T-helper 1 cell treated with Interleukin-12 subunit alpha and Interleukin-12 subunit beta and Interleukin-4 antibody, amounts not matched to agents 30 μg/mL and 1 μg/mL, for 36 hours (primary cell): ENCODE measurements around the gene ENAH.

Experiments used
- H3K27ac Mint-ChIP-seq: one replicate; pipeline ENCODE4 v1.8.0; 2021; ENCODE audit warnings: mild to moderate bottlenecking, mixed read lengths
- H3K27me3 Mint-ChIP-seq: one replicate; pipeline ENCODE4 v1.8.0; 2021; ENCODE audit warnings: low read depth, mixed read lengths
- H3K36me3 Mint-ChIP-seq: one replicate; pipeline ENCODE4 v1.8.0; 2021; ENCODE audit warnings: low read depth, mixed read lengths
- H3K4me1 Mint-ChIP-seq: one replicate; pipeline ENCODE4 v1.8.0; 2021; ENCODE audit warnings: low read depth, mixed read lengths
- H3K4me3 Mint-ChIP-seq: one replicate; pipeline ENCODE4 v1.8.0; 2021; ENCODE audit warnings: mild to moderate bottlenecking, moderate library complexity, mixed read lengths
- H3K9me3 Mint-ChIP-seq: one replicate; pipeline ENCODE4 v1.8.0; 2021; ENCODE audit warnings: mixed read lengths

The ENAH gene

GRCh38 chr1:225450491-225451191, 202.3 kb downstream of the ENAH start:
- peaks cover 3% of the 10 kb centered on the region for H3K36me3 Mint-ChIP-seq
- H3K4me3 Mint-ChIP-seq: no peak overlapping the region
- no peaks in the 10 kb centered on the region for H3K27me3 Mint-ChIP-seq
- H3K9me3 Mint-ChIP-seq: no peaks in the 10 kb centered on the region
- H3K4me1 Mint-ChIP-seq: peaks cover 50% of the 10 kb centered on the region
- H3K27ac Mint-ChIP-seq: peak overlapping the region; percentile 64

- H3K4me1 Mint-ChIP-seq: peaks cover 55% of the 10 kb centered on the region
- H3K27me3 Mint-ChIP-seq: no peaks in the 10 kb centered on the region
- peaks cover 3% of the 10 kb centered on the region for H3K36me3 Mint-ChIP-seq
- H3K4me3 Mint-ChIP-seq: no peak overlapping the region
- H3K27ac Mint-ChIP-seq: no peak overlapping the region
- H3K9me3 Mint-ChIP-seq: no peaks in the 10 kb centered on the region
Measured at GRCh38 chr1:225449774-225450173, 203.1 kb downstream of the ENAH start.

GRCh38 chr1:225449261-225449660, 203.7 kb downstream of the ENAH start:
- Mint-ChIP-seq H3K36me3 (peaks cover 4% of the 10 kb centered on the region), H3K27me3 (no peaks in the 10 kb centered on the region), H3K4me1 (peaks cover 57% of the 10 kb centered on the region)

GRCh38 chr1:225448146-225448805, 204.6 kb downstream of the ENAH start:
- Mint-ChIP-seq H3K4me1 (peaks cover 54% of the 10 kb centered on the region), H3K4me3 (no peak overlapping the region), H3K9me3 (no peaks in the 10 kb centered on the region), H3K27ac (no peak overlapping the region), H3K36me3 (peaks cover 4% of the 10 kb centered on the region), H3K27me3 (no peaks in the 10 kb centered on the region)

More at GRCh38 chr1:225449261-225449660, 203.7 kb downstream of the ENAH start:
- Mint-ChIP-seq H3K4me3 (no peak overlapping the region), H3K9me3 (no peaks in the 10 kb centered on the region), H3K27ac (peak overlapping the region; percentile 50)

GRCh38 chr1:225447650-225448089, 205.3 kb downstream of the ENAH start:
- H3K4me3 Mint-ChIP-seq: no peak overlapping the region
- peaks cover 59% of the 10 kb centered on the region for H3K4me1 Mint-ChIP-seq
- H3K36me3 Mint-ChIP-seq: peaks cover 4% of the 10 kb centered on the region
- peak overlapping the region; percentile 55 for H3K27ac Mint-ChIP-seq
- H3K27me3 Mint-ChIP-seq: no peaks in the 10 kb centered on the region
- H3K9me3 Mint-ChIP-seq: no peaks in the 10 kb centered on the region

GRCh38 chr1:225446981-225447615, 205.8 kb downstream of the ENAH start:
- H3K27ac Mint-ChIP-seq: no peak overlapping the region
- H3K4me1 Mint-ChIP-seq: peaks cover 64% of the 10 kb centered on the region

GRCh38 chr1:225446595-225446960, 206.3 kb downstream of the ENAH start:
- Mint-ChIP-seq H3K27ac (no peak overlapping the region), H3K36me3 (peaks cover 4% of the 10 kb centered on the region), H3K4me3 (no peak overlapping the region), H3K9me3 (no peaks in the 10 kb centered on the region), H3K27me3 (no peaks in the 10 kb centered on the region), H3K4me1 (peaks cover 68% of the 10 kb centered on the region)

More at GRCh38 chr1:225446981-225447615, 205.8 kb downstream of the ENAH start:
- no peaks in the 10 kb centered on the region for H3K9me3 Mint-ChIP-seq
- H3K4me3 Mint-ChIP-seq: no peak overlapping the region
- H3K36me3 Mint-ChIP-seq: peaks cover 4% of the 10 kb centered on the region
- H3K27me3 Mint-ChIP-seq: no peaks in the 10 kb centered on the region

- peaks cover 4% of the 10 kb centered on the region for H3K36me3 Mint-ChIP-seq
- H3K4me1 Mint-ChIP-seq: peaks cover 71% of the 10 kb centered on the region
- H3K4me3 Mint-ChIP-seq: peak overlapping the region; percentile 63
- peak overlapping the region; percentile 89 for H3K27ac Mint-ChIP-seq
- no peaks in the 10 kb centered on the region for H3K27me3 Mint-ChIP-seq
- no peaks in the 10 kb centered on the region for H3K9me3 Mint-ChIP-seq
Measured at GRCh38 chr1:225445639-225446594, 207.0 kb downstream of the ENAH start.

GRCh38 chr1:225442123-225442505, 210.8 kb downstream of the ENAH start:
- peak overlapping the region; percentile 81 for H3K27ac Mint-ChIP-seq
- peaks cover 4% of the 10 kb centered on the region for H3K36me3 Mint-ChIP-seq
- no peaks in the 10 kb centered on the region for H3K27me3 Mint-ChIP-seq
- peak overlapping the region; percentile 71 for H3K4me3 Mint-ChIP-seq
- peaks cover 58% of the 10 kb centered on the region for H3K4me1 Mint-ChIP-seq
- no peaks in the 10 kb centered on the region for H3K9me3 Mint-ChIP-seq

GRCh38 chr1:225441314-225442122, 211.4 kb downstream of the ENAH start:
- Mint-ChIP-seq H3K27me3 (no peaks in the 10 kb centered on the region), H3K9me3 (no peaks in the 10 kb centered on the region), H3K36me3 (peaks cover 4% of the 10 kb centered on the region), H3K27ac (peak overlapping the region; percentile 81), H3K4me3 (peak overlapping the region; percentile 71), H3K4me1 (peaks cover 60% of the 10 kb centered on the region)

- Mint-ChIP-seq H3K27me3 (no peaks in the 10 kb centered on the region), H3K4me1 (peaks cover 58% of the 10 kb centered on the region), H3K9me3 (no peaks in the 10 kb centered on the region), H3K27ac (peak overlapping the region; percentile 0), H3K4me3 (no peak overlapping the region), H3K36me3 (peaks cover 4% of the 10 kb centered on the region)
Measured at GRCh38 chr1:225440380-225441221, 212.3 kb downstream of the ENAH start.

GRCh38 chr1:225437710-225438437, 215.0 kb downstream of the ENAH start:
- Mint-ChIP-seq H3K9me3 (no peaks in the 10 kb centered on the region), H3K4me1 (peaks cover 34% of the 10 kb centered on the region), H3K36me3 (no peaks in the 10 kb centered on the region), H3K4me3 (no peak overlapping the region), H3K27ac (no peak overlapping the region), H3K27me3 (no peaks in the 10 kb centered on the region)
